H9 (cell line): ENCODE measurements around the gene DPM2. TPM values are rescaled to one million over a fixed set of nuclear protein-coding genes. Genes with fewer than 3 reads are reported as not detected.
A peak's percentile ranks its signal among the peaks of the same experiment; 100 is the strongest.

Experiments
- DNase-seq: peaks from one replicate; pipeline ENCODE4 v3.0.0-alpha.2; 2017
- H2AFZ ChIP-seq: one replicate; pipeline ENCODE4 v1.6.1; 2013; ENCODE audit warnings: mild to moderate bottlenecking, low read length, control low read depth, moderate library complexity
- H2AK5ac ChIP-seq: 2 replicates; pipeline ENCODE4 v1.6.1; 2013; ENCODE audit warnings: low read length, control low read depth, mixed read lengths; ENCODE audit not compliant: insufficient read length
- H2BK120ac ChIP-seq: one replicate; pipeline ENCODE4 v1.6.1; 2013; ENCODE audit warnings: low read depth, mild to moderate bottlenecking, low read length, control low read depth, inconsistent platforms; ENCODE audit not compliant: poor library complexity, severe bottlenecking
- H2BK12ac ChIP-seq: 2 replicates; pipeline ENCODE4 v1.6.1; 2013; ENCODE audit warnings: low read length, control low read depth, mixed read lengths, low read depth; ENCODE audit not compliant: insufficient read length
- H2BK15ac ChIP-seq: 2 replicates; pipeline ENCODE4 v1.6.1; 2013; ENCODE audit warnings: low read depth, low read length, control low read depth
- H2BK20ac ChIP-seq: one replicate; pipeline ENCODE4 v1.6.1; 2013; ENCODE audit warnings: low read depth, mild to moderate bottlenecking, low read length, control low read depth, inconsistent platforms; ENCODE audit not compliant: poor library complexity, severe bottlenecking
- H2BK5ac ChIP-seq: 2 replicates; pipeline ENCODE4 v1.6.1; 2013; ENCODE audit warnings: low read length, control low read depth, mixed read lengths; ENCODE audit not compliant: insufficient read length
- H3K14ac ChIP-seq: 2 replicates; pipeline ENCODE4 v1.6.1; 2013; ENCODE audit warnings: low read length, control low read depth; ENCODE audit not compliant: insufficient read depth
- H3K18ac ChIP-seq: 2 replicates; pipeline ENCODE4 v1.6.1; 2013; ENCODE audit warnings: low read depth, mild to moderate bottlenecking, mixed read lengths, low read length, control low read depth; ENCODE audit not compliant: insufficient read length
- H3K23ac ChIP-seq: 2 replicates; pipeline ENCODE4 v1.6.1; 2013; ENCODE audit warnings: low read length, control low read depth, mixed read lengths, low read depth; ENCODE audit not compliant: insufficient read length
- H3K23me2 ChIP-seq: 2 replicates; pipeline ENCODE4 v1.6.1; 2013; ENCODE audit warnings: low read depth, mild to moderate bottlenecking, mixed read lengths, low read length, control low read depth; ENCODE audit not compliant: insufficient read length, poor library complexity, severe bottlenecking
- H3K27ac ChIP-seq: 2 replicates; pipeline ENCODE4 v1.5.1; 2013; ENCODE audit warnings: low read length, control low read depth, mixed read lengths, low read depth; ENCODE audit not compliant: insufficient read length
- H3K27me3 ChIP-seq: 2 replicates; pipeline ENCODE4 v1.6.1; 2013; ENCODE audit warnings: low read length, control low read depth, inconsistent platforms; ENCODE audit not compliant: insufficient read depth
- H3K4ac ChIP-seq: 2 replicates; pipeline ENCODE4 v1.6.1; 2013; ENCODE audit warnings: low read depth, mild to moderate bottlenecking, control low read depth, inconsistent platforms, low read length, moderate library complexity
- H3K4me1 ChIP-seq: 2 replicates; pipeline ENCODE4 v1.6.1; 2013; ENCODE audit warnings: low read length, control low read depth, inconsistent platforms; ENCODE audit not compliant: insufficient read depth
- H3K4me2 ChIP-seq: 2 replicates; pipeline ENCODE4 v1.6.1; 2013; ENCODE audit warnings: low read length, control low read depth, mixed read lengths; ENCODE audit not compliant: insufficient read length, insufficient read depth
- H3K56ac ChIP-seq: 2 replicates; pipeline ENCODE4 v1.6.1; 2013; ENCODE audit warnings: low read depth, mild to moderate bottlenecking, mixed read lengths, low read length, control low read depth; ENCODE audit not compliant: insufficient read length
- H3K79me1 ChIP-seq: 2 replicates; pipeline ENCODE4 v1.6.1; 2013; ENCODE audit warnings: low read depth, mild to moderate bottlenecking, moderate library complexity, low read length, control low read depth, inconsistent platforms; ENCODE audit not compliant: insufficient read depth, poor library complexity, severe bottlenecking
- H3K79me2 ChIP-seq: 2 replicates; pipeline ENCODE4 v1.6.1; 2013; ENCODE audit warnings: low read length, control low read depth, inconsistent platforms; ENCODE audit not compliant: insufficient read depth
- H3K9ac ChIP-seq: 2 replicates; pipeline ENCODE4 v1.6.1; 2013; ENCODE audit warnings: low read length, control low read depth, mixed read lengths; ENCODE audit not compliant: insufficient read length; ENCODE audit errors: extremely low read depth
- H3K9me3 ChIP-seq: one replicate; pipeline ENCODE4 v1.6.1; 2013; ENCODE audit warnings: low read depth, low read length, inconsistent platforms; ENCODE audit not compliant: control insufficient read depth
- H3T11ph ChIP-seq: one replicate; pipeline ENCODE4 v1.6.1; 2013; ENCODE audit warnings: mild to moderate bottlenecking, low read length, control low read depth, inconsistent platforms
- H4K20me1 ChIP-seq: one replicate; pipeline ENCODE4 v1.6.1; 2013; ENCODE audit not compliant: control insufficient read depth, insufficient read length, insufficient read depth
- H4K5ac ChIP-seq: 2 replicates; pipeline ENCODE4 v1.6.1; 2013; ENCODE audit warnings: low read depth, mild to moderate bottlenecking, mixed read lengths, low read length, control low read depth; ENCODE audit not compliant: insufficient read length
- H4K8ac ChIP-seq: replicated peaks from 2 replicates; pipeline ENCODE4 v1.6.1; 2013; ENCODE audit warnings: low read length, control low read depth, mixed read lengths, low read depth; ENCODE audit not compliant: insufficient read length
- H4K91ac ChIP-seq: 2 replicates; pipeline ENCODE4 v1.6.1; 2013; ENCODE audit warnings: low read depth, mild to moderate bottlenecking, moderate library complexity, mixed read lengths, low read length, control low read depth; ENCODE audit not compliant: insufficient read length
- H3K27ac Mint-ChIP-seq, 3 experiments: 2 replicates in 2 of 3; 3 replicates in 1 of 3; pipeline ENCODE4 v1.8.0; 2020 to 2021; ENCODE audit warnings: mixed read lengths in 3 of 3, mild to moderate bottlenecking in 1 of 3, moderate library complexity in 1 of 3
- H3K27me3 Mint-ChIP-seq: 2 replicates; pipeline ENCODE4 v1.8.0; 2021; ENCODE audit warnings: low read depth, mild to moderate bottlenecking, moderate library complexity, mixed read lengths
- H3K36me3 Mint-ChIP-seq, 3 experiments: 2 replicates in 2 of 3; 3 replicates in 1 of 3; pipeline ENCODE4 v1.8.0; 2020 to 2021; ENCODE audit warnings: low read depth in 3 of 3, mixed read lengths in 3 of 3; ENCODE audit not compliant: insufficient read depth in 1 of 3
- H3K4me1 Mint-ChIP-seq, 2 experiments: 2 replicates each; pipeline ENCODE4 v1.8.0; 2020; ENCODE audit warnings: mixed read lengths in 2 of 2
- H3K4me3 Mint-ChIP-seq, 2 experiments: 2 replicates in 1 of 2; 3 replicates in 1 of 2; pipeline ENCODE4 v1.8.0; 2020 to 2021; ENCODE audit warnings: mild to moderate bottlenecking in 2 of 2, mixed read lengths in 2 of 2, moderate library complexity in 1 of 2
- H3K9me3 Mint-ChIP-seq, 2 experiments: 2 replicates in 1 of 2; 3 replicates in 1 of 2; pipeline ENCODE4 v1.8.0; 2020; ENCODE audit warnings: mild to moderate bottlenecking in 2 of 2, mixed read lengths in 2 of 2, moderate library complexity in 1 of 2
- CTCF ChIP-seq: fragments of 200-600 bp; sonication (generic); conservative IDR thresholded peaks from 3 replicates; pipeline ENCODE4 v1.8.0; 2021; ENCODE audit warnings: antibody characterized with exemption, mild to moderate bottlenecking
- WGBS: extraction: QIAGEN DNeasy Blood & Tissue Kit; methylation state at CpG from one replicate; pipeline ENCODE4 v1.1.7; 2013; ENCODE audit warnings: missing lambda C conversion rate, low lambda C conversion rate, mixed read lengths; ENCODE audit not compliant: insufficient read length; ENCODE audit errors: extremely low coverage; 5-methylcytosine and 5-hydroxymethylcytosine counted together
- total RNA-seq: library from RNA; stranded (reverse); gene quantifications from 2 replicates; pipeline ENCODE4 v1.2.1, GENCODE V29; 2021

DPM2 gene
- total RNA-seq, 1 experiment from 2014 or later, result 46.1 TPM

- no peaks in the 10 kb centered on the region for H3K79me1 ChIP-seq
- H3K79me2 ChIP-seq, result no peaks in the 10 kb centered on the region
- H2BK120ac ChIP-seq, result no peak overlapping the region
- H3K4me2 ChIP-seq, result no peak overlapping the region
- no peak overlapping the region for H2BK12ac ChIP-seq
- H2BK15ac ChIP-seq, result no peak overlapping the region
- no peak overlapping the region for H3T11ph ChIP-seq
- Mint-ChIP-seq H3K27me3 (no peaks in the 10 kb centered on the region), H3K9me3 (peaks cover 2 to 3% of the 10 kb centered on the region in 2 experiments; a peak in 2 of 5 replicates), H3K36me3 (peaks cover 15 to 52% (median 49%) of the 10 kb centered on the region in 3 experiments; a peak in 6 of 7 replicates), H3K4me1 (peaks cover under 1 to 12% of the 10 kb centered on the region in 2 experiments; a peak in 2 of 4 replicates), H3K27ac (no peak overlapping the region), H3K4me3 (no peak overlapping the region; a peak in 1 of 5 replicates)
- no peak overlapping the region; the same call in 1 of the 2 replicates for H3K14ac ChIP-seq
- TF ChIP-seq CTCF, result peak; percentile 27; the same call in 1 of the 3 replicates
- H2AFZ ChIP-seq, result no peak overlapping the region
- H2BK5ac ChIP-seq, result no peak overlapping the region
- H3K18ac ChIP-seq, result no peak overlapping the region
- H3K56ac ChIP-seq, result no peak overlapping the region
- DNase-seq, result no peak
- no peaks in the 10 kb centered on the region for H4K20me1 ChIP-seq
- no peak overlapping the region for H4K8ac ChIP-seq
- no peaks in the 10 kb centered on the region for H3K9me3 ChIP-seq
- H3K27me3 ChIP-seq, result no peaks in the 10 kb centered on the region
- H3K9ac ChIP-seq, result no peak overlapping the region
- no peak overlapping the region for H2AK5ac ChIP-seq
- no peak overlapping the region for H2BK20ac ChIP-seq
- no peak overlapping the region for H3K23ac ChIP-seq
- H3K4ac ChIP-seq, result no peak overlapping the region
- H4K5ac ChIP-seq, result no peak overlapping the region
- H3K27ac ChIP-seq, result no peak overlapping the region
- no CpG with 5 or more reads among the region's 2 CpGs for WGBS
- no peak overlapping the region for H4K91ac ChIP-seq
- H3K23me2 ChIP-seq, result no peaks in the 10 kb centered on the region
- H3K4me1 ChIP-seq, result no peaks in the 10 kb centered on the region
Observed at GRCh38 chr9:127887792-127888191, 49.9 kb downstream of the DPM2 start.
